Large intestine (tissue), 3 donors: Measurements from ENCODE around the gene TERB1. TPM values are rescaled to one million over a fixed set of nuclear protein-coding genes. Genes with fewer than 3 reads are reported as not detected.
"Not testable (repeated sequence)": the region's sequence is repeated elsewhere in the genome, so short reads cannot be mapped to it uniquely, and the experiment has no call there.

Source experiments
- DNase-seq, 2 donors: peaks; one replicate each; pipeline versions ENCODE4 v3.0.0 to v3.0.0-alpha.2; 2013
- H3K27ac ChIP-seq: one replicate; pipeline ENCODE4 v1.5.1; 2013; ENCODE audit warnings: low read length
- H3K27me3 ChIP-seq: 2 replicates; pipeline ENCODE4 v1.6.1; 2013; ENCODE audit warnings: low read length; ENCODE audit not compliant: control insufficient read depth, insufficient read depth
- H3K36me3 ChIP-seq: 2 replicates; pipeline ENCODE4 v1.6.1; 2013; ENCODE audit warnings: low read length; ENCODE audit not compliant: control insufficient read depth, insufficient read depth
- H3K4me1 ChIP-seq: one replicate; pipeline ENCODE4 v1.6.1; 2013; ENCODE audit warnings: low read length; ENCODE audit not compliant: control insufficient read depth, insufficient read depth
- H3K4me3 ChIP-seq: one replicate; pipeline ENCODE4 v1.5.1; 2013; ENCODE audit warnings: low read length
- H3K9me3 ChIP-seq: one replicate; pipeline ENCODE4 v1.6.1; 2013; ENCODE audit warnings: mild to moderate bottlenecking, low read depth, low read length, moderate library complexity; ENCODE audit not compliant: control insufficient read depth
- WGBS: methylation state at CpG from one replicate; pipeline ENCODE4 v1.1.5; 2013; ENCODE audit warnings: low lambda C conversion rate; ENCODE audit not compliant: insufficient coverage; 5-methylcytosine and 5-hydroxymethylcytosine counted together
- polyA plus RNA-seq: library from polyadenylated mRNA; unstranded; fragments of 120-200 nt; gene quantifications from one replicate; pipeline ENCODE4 v1.2.1, GENCODE V29; 2013

The TERB1 gene
- polyA plus RNA-seq, 1 donor, result 0.09 TPM

DNA sequence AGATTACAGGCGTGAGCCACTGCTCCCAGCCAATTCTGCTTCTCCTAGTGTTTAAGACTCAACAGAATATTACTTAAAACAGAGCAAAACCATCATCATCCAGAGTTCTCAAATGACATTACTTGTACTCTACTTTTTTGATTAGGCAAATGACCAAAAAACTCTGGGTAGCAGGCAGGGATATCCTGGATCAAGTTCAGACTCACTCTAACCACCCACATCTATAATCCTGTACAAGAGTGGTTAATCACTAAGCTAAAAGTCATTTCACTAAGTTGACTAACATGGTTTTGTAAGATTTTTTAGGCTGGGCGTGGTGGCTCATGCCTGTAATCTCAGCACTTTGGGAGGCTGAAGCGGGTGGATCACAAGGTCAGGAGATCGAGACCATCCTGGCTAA is 22.6 kb upstream of the TERB1 start:
- no peaks in the 10 kb centered on the region for H3K4me1 ChIP-seq
- H3K4me3 ChIP-seq, result no peak overlapping the region
- peaks cover 35% of the 10 kb centered on the region for H3K36me3 ChIP-seq
- no peaks in the 10 kb centered on the region for H3K27me3 ChIP-seq
- no CpG with 5 or more reads among the region's 4 CpGs for WGBS
- H3K9me3 ChIP-seq, result no peaks in the 10 kb centered on the region
- H3K27ac ChIP-seq, result no peak overlapping the region
- DNase-seq, result no peak

DNA sequence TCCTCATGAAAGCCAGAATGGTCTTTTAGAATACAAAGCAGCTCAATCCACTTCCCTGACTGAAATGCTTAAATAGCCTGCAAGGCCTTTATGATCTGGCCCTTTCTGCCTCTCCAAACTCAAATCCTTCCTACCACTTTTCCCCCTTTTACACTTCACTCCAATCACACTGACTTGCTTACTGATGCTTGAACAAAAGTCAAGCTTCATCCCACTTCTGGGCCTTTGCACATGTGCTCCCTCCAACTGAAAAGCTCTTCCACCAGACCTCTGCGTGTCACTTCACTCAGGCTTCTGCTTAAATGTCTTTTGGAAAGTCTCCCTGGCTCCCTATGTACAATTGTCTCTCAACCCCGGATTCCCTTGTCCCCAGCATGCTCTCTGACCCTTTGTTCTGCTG is 13.3 kb upstream of the TERB1 start:
- WGBS, result 100% methylated on average over 1 of the region's 2 CpGs
- Histone ChIP-seq H3K4me1 (no peaks in the 10 kb centered on the region), H3K4me3 (no peak overlapping the region), H3K27me3 (no peaks in the 10 kb centered on the region), H3K27ac (no peak overlapping the region), H3K36me3 (peaks cover 58% of the 10 kb centered on the region), H3K9me3 (no peaks in the 10 kb centered on the region)
- DNase-seq, result no peak

GRCh38 chr16:66811043-66811442 is 9.7 kb upstream of the TERB1 start:
- no peak overlapping the region for H3K27ac ChIP-seq
- WGBS, result no CpG with 5 or more reads among the region's 7 CpGs
- H3K4me1 ChIP-seq, result no peaks in the 10 kb centered on the region
- H3K36me3 ChIP-seq, result peaks cover 60% of the 10 kb centered on the region
- no peak overlapping the region for H3K4me3 ChIP-seq
- H3K9me3 ChIP-seq, result no peaks in the 10 kb centered on the region
- DNase-seq, result no peak
- H3K27me3 ChIP-seq, result no peaks in the 10 kb centered on the region

DNA sequence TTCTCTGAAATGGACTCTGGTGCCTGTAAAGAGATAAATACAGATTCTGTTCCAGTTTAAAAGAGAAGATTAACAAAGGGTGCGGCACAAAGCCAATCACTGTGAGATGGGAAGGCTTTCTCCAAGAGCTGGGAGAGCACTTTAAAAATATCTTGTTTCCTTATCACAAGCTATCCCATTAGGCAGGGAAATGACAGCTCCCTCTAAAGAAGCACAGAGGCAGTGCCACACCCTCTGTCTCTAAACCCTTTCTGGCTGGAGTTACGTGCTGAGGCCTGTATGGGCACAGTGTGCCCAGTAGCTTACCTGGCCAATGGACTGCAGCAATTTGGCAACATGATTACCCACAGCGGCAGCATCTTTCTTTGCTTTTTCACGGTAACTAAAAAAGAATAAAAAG is 9.0 kb upstream of the TERB1 start:
- DNase-seq, result no peak
- Histone ChIP-seq H3K36me3 (peaks cover 59% of the 10 kb centered on the region), H3K27me3 (no peaks in the 10 kb centered on the region), H3K27ac (no peak overlapping the region), H3K9me3 (no peaks in the 10 kb centered on the region), H3K4me1 (no peaks in the 10 kb centered on the region), H3K4me3 (no peak overlapping the region)
- WGBS, result 100% methylated on average over 3 of the region's 4 CpGs

DNA sequence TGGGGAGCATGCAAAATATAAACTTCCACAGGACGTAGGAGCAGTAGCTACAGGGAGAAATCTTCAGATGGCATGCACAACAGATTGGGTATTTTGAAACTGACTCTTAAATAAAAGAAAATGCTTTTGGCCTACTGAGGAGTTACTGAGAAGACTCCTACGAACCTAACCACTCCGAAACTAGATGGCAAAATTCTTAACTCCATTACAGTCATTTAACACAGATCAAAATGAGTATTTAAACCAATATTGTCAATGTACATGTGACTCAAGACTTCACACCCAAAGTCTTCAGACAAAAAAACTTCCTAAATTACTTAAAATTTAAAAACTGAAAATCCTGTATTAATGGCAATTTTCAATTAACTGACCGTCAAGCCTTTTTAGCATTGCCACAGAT is 8.4 kb upstream of the TERB1 start:
- peaks cover 60% of the 10 kb centered on the region for H3K36me3 ChIP-seq
- 100% methylated on average over 2 of the region's 4 CpGs for WGBS
- no peaks in the 10 kb centered on the region for H3K27me3 ChIP-seq
- H3K9me3 ChIP-seq, result no peaks in the 10 kb centered on the region
- DNase-seq, result no peak
- no peak overlapping the region for H3K27ac ChIP-seq
- H3K4me3 ChIP-seq, result no peak overlapping the region
- H3K4me1 ChIP-seq, result no peaks in the 10 kb centered on the region

- H3K27ac ChIP-seq, result no peak overlapping the region
- no peaks in the 10 kb centered on the region for H3K4me1 ChIP-seq
- DNase-seq, result no peak
- H3K9me3 ChIP-seq, result peaks cover 6% of the 10 kb centered on the region
- peaks cover 43% of the 10 kb centered on the region for H3K36me3 ChIP-seq
- H3K27me3 ChIP-seq, result no peaks in the 10 kb centered on the region
- H3K4me3 ChIP-seq, result no peak overlapping the region
- 100% methylated on average over 1 of the region's 5 CpGs for WGBS
Observed at GRCh38 chr16:66802159-66802558, 775 bp upstream of the TERB1 start.

GRCh38 chr16:66800856-66801255 is 528 bp downstream of the TERB1 start:
- Histone ChIP-seq H3K9me3 (peaks cover 6% of the 10 kb centered on the region), H3K27ac (no peak overlapping the region), H3K27me3 (no peaks in the 10 kb centered on the region), H3K36me3 (peaks cover 36% of the 10 kb centered on the region), H3K4me1 (no peaks in the 10 kb centered on the region), H3K4me3 (no peak overlapping the region)
- WGBS, result no CpG with 5 or more reads among the region's 19 CpGs
- DNase-seq, result no peak

DNA sequence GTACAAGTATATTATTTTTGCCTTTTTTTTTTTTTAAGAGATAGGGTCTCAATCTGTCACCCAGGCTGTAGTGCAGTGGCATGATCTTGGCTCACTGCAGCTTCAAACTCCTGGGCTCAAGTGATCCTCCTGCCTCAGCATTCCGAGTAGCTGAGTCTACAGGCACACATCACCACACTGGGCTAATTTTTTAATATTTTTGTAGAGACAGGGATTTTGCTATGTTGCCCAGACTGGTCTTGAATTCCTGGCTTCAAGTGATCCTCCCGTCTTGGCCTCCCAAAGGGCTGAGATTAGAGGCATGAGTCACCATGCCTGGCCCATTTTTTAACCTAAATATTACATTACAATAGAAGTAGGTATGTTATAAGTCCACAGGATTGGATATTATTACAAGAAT is 3.2 kb downstream of the TERB1 start:
- peaks cover 14% of the 10 kb centered on the region for H3K36me3 ChIP-seq
- DNase-seq, result no peak
- no peaks in the 10 kb centered on the region for H3K27me3 ChIP-seq
- no peak overlapping the region for H3K27ac ChIP-seq
- no peak overlapping the region for H3K4me3 ChIP-seq
- no peaks in the 10 kb centered on the region for H3K4me1 ChIP-seq
- WGBS, result no CpG with 5 or more reads among the region's 2 CpGs
- peaks cover 6% of the 10 kb centered on the region for H3K9me3 ChIP-seq

- H3K4me3 ChIP-seq, H3K27ac ChIP-seq, H3K9me3 ChIP-seq, H3K27me3 ChIP-seq, H3K36me3 ChIP-seq, H3K4me1 ChIP-seq, DNase-seq: not testable (repeated sequence)
- 100% methylated on average over 1 of the region's 6 CpGs for WGBS
Observed at GRCh38 chr16:66793984-66794383, 7.4 kb downstream of the TERB1 start.

DNA sequence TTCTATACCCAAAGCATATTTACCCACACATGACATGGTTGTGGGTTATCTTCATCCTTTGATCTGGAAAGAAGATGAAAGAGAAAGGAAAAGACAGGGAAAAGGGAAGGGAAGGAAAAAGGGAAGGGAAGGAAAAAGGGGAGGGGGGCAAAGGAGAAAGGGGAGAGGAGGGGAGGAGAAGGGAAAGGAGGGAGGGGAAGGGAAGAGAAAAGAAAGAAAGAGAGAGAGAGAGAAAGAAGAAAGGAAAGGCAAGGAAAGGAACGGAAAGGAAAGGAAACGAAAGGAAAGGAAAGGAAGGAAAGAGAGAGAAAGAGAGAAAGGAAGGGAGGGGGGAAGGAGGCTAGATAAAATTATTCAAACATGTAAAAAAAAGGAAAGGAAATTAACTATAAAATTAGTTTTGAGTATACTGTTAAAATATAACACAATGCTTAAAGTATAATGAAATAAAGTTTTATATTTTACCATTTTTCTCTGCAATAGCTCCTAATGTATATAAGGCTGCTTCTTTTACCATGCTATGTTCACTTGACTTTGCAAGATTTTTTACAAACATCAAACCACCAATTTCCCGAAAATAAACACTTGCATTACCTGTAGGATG is 11.2 kb downstream of the TERB1 start:
- no peak for DNase-seq
- Histone ChIP-seq H3K36me3 (no peaks in the 10 kb centered on the region), H3K27ac (no peak overlapping the region), H3K4me1 (no peaks in the 10 kb centered on the region), H3K27me3 (peaks cover 2% of the 10 kb centered on the region), H3K4me3 (no peak overlapping the region), H3K9me3 (no peaks in the 10 kb centered on the region)
- WGBS, result 76% methylated on average over 2 of the region's 3 CpGs

GRCh38 chr16:66787427-66787826 is 14.0 kb downstream of the TERB1 start:
- Histone ChIP-seq H3K4me1 (no peaks in the 10 kb centered on the region), H3K4me3 (no peak overlapping the region), H3K27ac (no peak overlapping the region), H3K9me3 (no peaks in the 10 kb centered on the region), H3K27me3 (peaks cover 2% of the 10 kb centered on the region), H3K36me3 (no peaks in the 10 kb centered on the region)
- no peak for DNase-seq
- WGBS, result 100% methylated on average over 1 of the region's 2 CpGs
